GM12892 (cell line): ENCODE data around the gene RFNG.

Experiments
- DNase-seq: peaks from one replicate; pipeline ENCODE4 v3.0.0; 2011; ENCODE audit not compliant: insufficient read length
- FAIRE-seq: peaks from 2 replicates; lab custom pipeline; 2011; peaks lifted over from hg19 to GRCh38; lab: Jason Lieb, UNC
- POLR2A ChIP-seq: IDR thresholded peaks from 2 replicates; pipeline ENCODE4 v1.6.1; 2011; ENCODE audit warnings: low read depth, low read length, control low read depth
- POLR2AphosphoS5 ChIP-seq: IDR thresholded peaks from 2 replicates; pipeline ENCODE4 v1.6.1; 2011; ENCODE audit warnings: low read depth, low read length, control low read depth
- TAF1 ChIP-seq: IDR thresholded peaks from 2 replicates; pipeline ENCODE4 v1.6.1; 2011; ENCODE audit warnings: low read depth, mild to moderate bottlenecking, control low read depth, low read length, borderline replicate concordance

RFNG gene

GRCh38 chr17:82004517-82005455 lies 46.8 kb downstream of the RFNG start:
- FAIRE-seq (no peak), DNase-seq (no peak)
- TF ChIP-seq POLR2AphosphoS5 (no peak), TAF1 (no peak), POLR2A (no peak)

DNA sequence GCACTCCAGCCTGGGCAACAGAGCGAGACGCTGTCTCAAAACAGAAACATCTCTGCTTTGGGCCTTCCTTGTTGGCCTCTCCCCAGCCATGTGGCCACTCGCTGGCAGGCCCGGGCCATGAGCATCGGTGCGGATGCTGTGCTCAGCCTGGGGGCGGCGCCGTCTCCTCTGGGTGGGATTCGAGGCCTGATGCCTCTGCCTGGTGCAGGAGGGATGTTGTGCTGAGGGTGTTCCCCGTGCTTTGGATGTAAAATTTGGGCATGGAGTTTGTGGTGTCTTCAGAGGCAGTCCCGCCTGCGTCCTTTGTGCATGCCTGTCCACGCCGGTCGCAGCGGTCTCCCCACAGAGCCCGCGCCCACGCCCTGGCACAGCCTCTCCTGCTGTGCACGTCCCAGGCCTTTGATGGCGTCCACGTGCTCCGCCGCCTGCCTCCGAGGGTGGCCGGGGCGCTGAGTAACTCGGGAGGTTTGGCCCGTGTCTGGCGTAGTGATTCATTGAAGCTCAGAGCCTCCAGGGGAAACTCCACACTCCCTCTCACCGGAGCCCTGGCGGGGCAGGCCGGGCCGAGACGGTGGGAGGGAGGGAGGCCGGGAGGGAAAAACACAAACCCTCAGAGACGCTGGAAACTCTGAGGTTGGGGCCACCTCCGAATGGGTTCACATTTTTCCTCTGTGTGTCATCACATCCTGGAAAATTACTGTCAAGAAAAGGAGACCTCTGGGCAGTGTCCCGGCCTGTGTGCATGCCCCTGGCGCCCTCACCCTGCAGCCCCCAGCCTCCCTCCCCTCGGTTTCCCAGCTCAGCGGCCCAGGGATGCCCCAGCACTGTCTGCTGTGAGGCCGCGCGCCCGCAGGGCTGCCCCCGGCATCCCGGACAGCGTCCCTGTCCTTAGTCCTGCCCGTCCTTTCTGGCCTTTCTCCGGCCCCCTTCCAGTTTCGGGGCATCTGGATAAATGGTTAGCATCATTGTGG lies 47.9 kb downstream of the RFNG start:
- DNase-seq (no peak), FAIRE-seq (no peak)
- no peak for TF ChIP-seq TAF1
- TF ChIP-seq POLR2A, result no peak
- TF ChIP-seq POLR2AphosphoS5, result no peak

- DNase-seq (no peak), FAIRE-seq (no peak)
- TF ChIP-seq TAF1, result no peak
- TF ChIP-seq POLR2A, result no peak
- TF ChIP-seq POLR2AphosphoS5, result no peak
Measured at GRCh38 chr17:82001571-82002056, 50.0 kb downstream of the RFNG start.

- DNase-seq, result no peak
- TF ChIP-seq TAF1 (no peak), POLR2AphosphoS5 (no peak), POLR2A (no peak)
- no peak for FAIRE-seq
Measured at GRCh38 chr17:82000803-82001570, 50.6 kb downstream of the RFNG start.

GRCh38 chr17:81999976-82000802 lies 51.4 kb downstream of the RFNG start:
- DNase-seq, result no peak
- FAIRE-seq, result no peak
- TF ChIP-seq TAF1 (no peak), POLR2A (no peak), POLR2AphosphoS5 (no peak)

- FAIRE-seq (no peak), DNase-seq (no peak)
- no peak for TF ChIP-seq POLR2A
- no peak for TF ChIP-seq POLR2AphosphoS5
- no peak for TF ChIP-seq TAF1
Measured at GRCh38 chr17:81999587-81999975, 52.0 kb downstream of the RFNG start.

DNA sequence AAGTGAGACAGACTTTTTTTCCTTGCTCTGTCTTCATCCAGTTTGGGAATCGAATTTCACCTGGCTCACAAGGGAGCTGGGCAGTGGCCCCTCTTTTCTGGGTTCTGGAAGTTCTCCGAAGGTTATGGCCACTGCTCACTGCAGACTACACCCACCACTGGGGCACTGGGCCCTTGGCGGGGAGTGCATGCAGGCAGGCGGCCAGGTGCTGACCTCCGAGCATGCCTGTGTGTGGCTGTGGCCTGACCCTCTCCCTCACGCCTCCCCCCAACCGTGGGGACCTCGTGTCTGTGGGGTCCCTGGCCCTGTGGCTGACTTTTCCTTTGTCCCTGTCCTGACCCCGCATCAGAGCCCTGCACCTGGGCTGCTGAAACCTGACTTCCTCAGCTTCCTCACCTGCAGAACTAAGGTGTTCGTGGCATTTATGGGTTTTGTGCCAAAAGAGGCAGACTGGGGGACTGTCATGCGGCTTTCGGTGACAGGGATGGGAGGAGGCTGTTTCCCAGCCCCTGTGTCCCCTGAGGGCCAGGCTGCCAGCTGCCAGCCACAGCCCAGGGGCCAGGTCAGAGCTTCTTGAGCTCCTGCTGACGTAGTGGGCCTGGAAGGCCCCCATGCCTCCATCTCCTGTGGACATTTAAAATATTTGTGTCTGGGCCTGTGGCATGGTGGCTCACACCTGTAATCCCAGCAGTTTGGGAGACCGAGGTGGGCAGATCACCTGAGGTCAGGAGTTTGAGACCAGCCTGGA lies 52.7 kb downstream of the RFNG start:
- no peak for TF ChIP-seq TAF1
- TF ChIP-seq POLR2AphosphoS5, result no peak
- TF ChIP-seq POLR2A, result no peak
- DNase-seq (no peak), FAIRE-seq (no peak)

DNA sequence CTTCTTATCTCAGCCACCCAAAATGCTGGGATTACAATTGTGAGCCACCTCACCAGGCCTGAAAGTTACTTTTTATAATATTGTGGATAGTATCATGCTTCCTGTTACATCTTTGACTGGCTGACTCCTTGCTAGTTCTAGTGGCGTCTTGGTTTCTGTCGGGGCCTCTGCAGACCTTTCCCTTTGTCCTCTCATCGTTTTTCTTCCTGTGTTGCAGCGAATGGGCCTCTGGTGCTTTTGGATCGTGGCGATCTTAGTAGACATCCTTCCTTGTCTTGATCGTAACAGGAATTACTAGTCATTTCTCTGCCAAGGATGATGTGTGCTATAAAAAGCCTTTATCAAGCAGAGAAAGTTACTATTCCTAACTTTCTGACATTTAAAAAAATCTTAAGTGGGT lies 53.4 kb downstream of the RFNG start:
- DNase-seq (no peak), FAIRE-seq (no peak)
- TF ChIP-seq POLR2AphosphoS5, result no peak
- no peak for TF ChIP-seq POLR2A
- TF ChIP-seq TAF1, result no peak
